Endothelial cell of umbilical vein (primary cell): ENCODE data around the gene FLACC1. TPM values are rescaled to one million over a fixed set of nuclear protein-coding genes. Genes with fewer than 3 reads are reported as not detected.

Source experiments
- BruUV-seq: library from RNA; stranded (reverse); fragments of 400-500 nt; replicated peaks from 2 replicates; lab custom pipeline; 2021; lab: Mats Ljungman, UMichigan
- CTCF ChIA-PET: fragments of 300-600, 350-600 bp; sonication (Branson Sonifier 250); formaldehyde crosslinking; loops from one replicate; lab custom pipeline; 2021; ENCODE audit warnings: antibody characterized with exemption, inconsistent platforms; lab: Charles Lee
- POLR2A ChIA-PET: fragments of 300-600, 350-600 bp; sonication (Branson Sonifier 250); formaldehyde crosslinking; loops from one replicate; lab custom pipeline; 2021; ENCODE audit warnings: antibody characterized with exemption, inconsistent platforms; lab: Charles Lee
- DNase-seq: peaks from one replicate; pipeline ENCODE4 v3.0.0-alpha.2; 2011; ENCODE audit warnings: low read depth, low spot score
- FAIRE-seq: peaks from 2 replicates; lab custom pipeline; 2011; peaks lifted over from hg19 to GRCh38; lab: Jason Lieb, UNC
- H2AFZ ChIP-seq: 2 replicates; pipeline ENCODE4 v1.6.0; 2012; ENCODE audit warnings: low read depth, low read length, control low read depth, inconsistent platforms
- H3K27ac ChIP-seq: 2 replicates; pipeline ENCODE4 v1.5.1; 2011; ENCODE audit warnings: low read depth, mild to moderate bottlenecking, control low read depth, low read length, moderate library complexity; ENCODE audit not compliant: insufficient read depth
- H3K27me3 ChIP-seq, 2 experiments: 2 replicates each; pipeline versions ENCODE4 v1.6.0 to v1.6.1; 2011; ENCODE audit warnings: low read length in 2 of 2, mixed read lengths in 1 of 2; ENCODE audit not compliant: control insufficient read depth in 2 of 2, insufficient read depth in 2 of 2
- H3K36me3 ChIP-seq, 2 experiments: 2 replicates in 1 of 2; 3 replicates in 1 of 2; pipeline ENCODE4 v1.5.1; 2011; ENCODE audit warnings: low read length in 2 of 2, mild to moderate bottlenecking in 1 of 2, moderate library complexity in 1 of 2; ENCODE audit not compliant: control insufficient read depth in 2 of 2, insufficient read depth in 2 of 2; ENCODE audit errors: extremely low read depth in 1 of 2
- H3K4me1 ChIP-seq: 3 replicates; pipeline ENCODE4 v1.5.1; 2011; ENCODE audit warnings: mild to moderate bottlenecking, low read length; ENCODE audit not compliant: control insufficient read depth, insufficient read depth; ENCODE audit errors: extremely low read depth
- H3K4me2 ChIP-seq: 2 replicates; pipeline ENCODE4 v1.6.1; 2011; ENCODE audit warnings: low read length, control low read depth, mixed read lengths; ENCODE audit not compliant: insufficient read depth
- H3K4me3 ChIP-seq, 3 experiments: fragments of 200-600 bp in 1 of 3; sonication (generic), shearing (Covaris generic) in 1 of 3; replicated peaks in 1 of 3; 2 replicates each; pipeline ENCODE4 v1.5.1; 2011 to 2016; ENCODE audit warnings: control low read depth in 3 of 3, low read length in 3 of 3, mild to moderate bottlenecking in 2 of 3, inconsistent platforms in 1 of 3, low read depth in 1 of 3, moderate library complexity in 1 of 3; ENCODE audit not compliant: insufficient read depth in 1 of 3
- H3K79me2 ChIP-seq: 2 replicates; pipeline ENCODE4 v1.6.0; 2012; ENCODE audit warnings: low read length, inconsistent platforms; ENCODE audit not compliant: control insufficient read depth, insufficient read depth
- H3K9ac ChIP-seq: replicated peaks from 2 replicates; pipeline ENCODE3; 2011; ENCODE audit warnings: low read length, control low read depth; ENCODE audit not compliant: insufficient read depth; ENCODE audit errors: extremely low read depth
- H3K9me1 ChIP-seq: replicated peaks from 3 replicates; pipeline ENCODE4 v1.6.0; 2011; ENCODE audit warnings: mild to moderate bottlenecking, low read length; ENCODE audit not compliant: control insufficient read depth, insufficient read depth; ENCODE audit errors: extremely low read depth
- H3K9me3 ChIP-seq: replicated peaks from 2 replicates; pipeline ENCODE4 v1.5.1; 2012; ENCODE audit warnings: low read length, inconsistent platforms; ENCODE audit not compliant: control insufficient read depth, insufficient read depth
- H4K20me1 ChIP-seq: replicated peaks from 2 replicates; pipeline ENCODE3; 2011; ENCODE audit warnings: mild to moderate bottlenecking, low read length; ENCODE audit not compliant: control insufficient read depth, insufficient read depth; ENCODE audit errors: extremely low read depth
- EZH2 ChIP-seq: IDR thresholded peaks from 2 replicates; pipeline ENCODE4 v1.6.1; 2012; ENCODE audit warnings: borderline replicate concordance, low read depth, mild to moderate bottlenecking, moderate library complexity, low read length, inconsistent platforms; ENCODE audit not compliant: severe bottlenecking
- FOS ChIP-seq: IDR thresholded peaks from 2 replicates; pipeline ENCODE4 v1.6.1; 2011; ENCODE audit warnings: mild to moderate bottlenecking, low read length, moderate library complexity, borderline replicate concordance; ENCODE audit not compliant: insufficient read depth
- GATA2 ChIP-seq: IDR thresholded peaks from 2 replicates; pipeline ENCODE4 v1.7.0; 2011; ENCODE audit warnings: low read depth, mild to moderate bottlenecking, moderate library complexity, mixed read lengths, low read length; ENCODE audit not compliant: insufficient read length, insufficient read depth
- JUN ChIP-seq: IDR thresholded peaks from 2 replicates; pipeline ENCODE4 v1.6.1; 2011; ENCODE audit warnings: borderline replicate concordance, low read depth; ENCODE audit not compliant: insufficient read length, insufficient read depth
- MYC ChIP-seq: IDR thresholded peaks from one replicate; pipeline ENCODE4 v1.6.1; 2011; ENCODE audit warnings: mild to moderate bottlenecking, low read depth, low read length
- POLR2A ChIP-seq: IDR thresholded peaks from 2 replicates; pipeline ENCODE4 v1.6.1; 2012; ENCODE audit warnings: low read depth, mild to moderate bottlenecking, control low read depth, low read length
- POLR2AphosphoS5 ChIP-seq: IDR thresholded peaks from 2 replicates; pipeline ENCODE4 v1.6.1; 2012; ENCODE audit warnings: low read depth, mild to moderate bottlenecking, control low read depth, low read length, moderate library complexity; ENCODE audit not compliant: insufficient read depth
- dilution Hi-C: fragments of 300-500 bp; cut with MboI; formaldehyde crosslinking; loops from one replicate; pipeline ENCODE4 v1.15.0; 2019; ENCODE audit warnings: low sequenced_read_pairs; ENCODE audit not compliant: extremely low pct_ligation_motif_present
- intact Hi-C: fragments of 100-400 bp; cut with micrococcal nuclease; formaldehyde crosslinking; loops from one replicate; pipeline ENCODE4 v1.10.0; 2022
- polyA plus RNA-seq, 4 experiments: library from polyadenylated mRNA; depleted of rRNA in 3 of 4; stranded (reverse) in 3 of 4; unstranded in 1 of 4; fragments of >200 nt; gene quantifications; 2 replicates each; pipeline versions ENCODE4 v1.2.1 to v1.2.3, GENCODE V29; 2011 to 2012; ENCODE audit warnings: missing spikeins in 1 of 4
- total RNA-seq: library from RNA; stranded (reverse); gene quantifications from 2 replicates; pipeline ENCODE4 v1.2.3, GENCODE V29; 2021
- TF ChIP-seq, protein P1 (sequence below), 2 donors: IDR thresholded peaks; 1 replicate in 1 of 2; 2 replicates in 1 of 2; pipeline ENCODE4 v1.5.1; 2011; ENCODE audit warnings: low read length in 2 of 2, mild to moderate bottlenecking in 2 of 2, moderate library complexity in 2 of 2, control low read depth in 1 of 2, inconsistent platforms in 1 of 2, low read depth in 1 of 2; ENCODE audit not compliant: insufficient read depth in 1 of 2; ENCODE audit errors: extremely low read depth in 1 of 2

Gene FLACC1
- total and polyA plus RNA-seq, 2 donors (not counting 3 experiments of a cell fraction or from before 2014, with no cell fraction given) = 0.11 to 1.4 TPM

DNA sequence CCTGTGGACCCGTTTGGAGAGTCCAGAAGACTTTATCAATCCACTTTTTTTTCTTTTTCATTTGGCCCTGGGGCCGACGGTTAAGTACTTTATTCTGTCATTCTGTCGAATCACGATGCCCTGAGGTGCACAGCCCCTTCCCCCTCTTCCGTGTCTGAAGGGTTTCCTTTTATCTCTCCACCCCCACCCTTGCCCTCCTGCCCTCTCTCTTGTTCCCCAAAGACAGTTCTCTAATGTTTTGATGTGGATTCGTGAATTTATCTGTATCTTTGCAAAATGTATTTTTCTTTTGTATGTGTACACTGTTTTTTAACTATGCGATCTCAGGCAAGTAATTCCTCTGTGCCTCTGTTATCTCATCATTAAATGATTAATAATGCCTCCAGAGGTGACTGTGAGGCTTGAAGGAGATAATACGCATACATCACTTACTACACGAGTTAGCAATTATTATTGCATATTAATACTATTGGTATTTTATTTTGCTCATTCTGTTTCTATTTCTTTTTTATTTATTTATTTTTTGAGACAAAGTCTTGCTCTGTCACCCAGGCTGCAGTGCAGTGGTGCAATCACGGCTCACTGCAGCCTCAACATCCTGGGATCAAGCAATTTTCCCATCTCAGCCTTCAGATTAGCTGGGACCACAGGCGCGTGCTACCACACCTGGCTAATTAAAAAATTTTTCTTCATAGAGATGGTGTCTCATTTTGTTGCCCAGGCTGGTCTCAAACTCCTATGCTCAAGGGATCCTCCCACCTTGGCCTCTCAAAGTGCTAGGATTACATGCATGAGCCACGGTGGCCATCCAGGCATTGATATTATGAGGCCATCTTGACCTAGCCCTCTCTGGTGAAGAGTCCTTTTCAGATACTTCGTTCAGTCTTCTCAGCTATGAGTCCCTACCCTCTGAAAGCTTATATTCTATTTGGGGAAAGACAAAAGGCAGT is 98.2 kb downstream of the FLACC1 start:
- peak overlapping the region; percentile 43 to 80 (median 78) for H3K4me3 ChIP-seq

More for the DNA sequence above, 98.2 kb downstream of the FLACC1 start:
- FAIRE-seq (no peak), DNase-seq (no peak)
- H3K79me2 ChIP-seq = peaks cover 10% of the 10 kb centered on the region
- no peaks in the 10 kb centered on the region for H3K36me3 ChIP-seq
- H3K27me3 ChIP-seq = no peaks in the 10 kb centered on the region
- no TSS peak for BruUV-seq
- H4K20me1 ChIP-seq = no peaks in the 10 kb centered on the region
- peak overlapping the region; percentile 89 for H2AFZ ChIP-seq
- ChIA-PET POLR2A (no interaction called here), CTCF (interaction anchor here (0.7 to 1.3 kb wide), 3 partner anchors 21 to 105 kb away, joined by 3 read pairs; no protein-coding TSS in a partner anchor)
- H3K4me2 ChIP-seq = peak overlapping the region; percentile 92
- peaks cover 30% of the 10 kb centered on the region for H3K4me1 ChIP-seq
- H3K9me3 ChIP-seq = no peaks in the 10 kb centered on the region
- intact Hi-C loops (loop anchor here (1.0 to 5.0 kb wide), 5 partner anchors 23 to 438 kb away; partner anchors contain the start of genes MPP4, STRADB and TRAK2), dilution Hi-C loops (no loop called here)
- peak overlapping the region; percentile 96 for H3K9ac ChIP-seq
- TF ChIP-seq, protein P1, sequence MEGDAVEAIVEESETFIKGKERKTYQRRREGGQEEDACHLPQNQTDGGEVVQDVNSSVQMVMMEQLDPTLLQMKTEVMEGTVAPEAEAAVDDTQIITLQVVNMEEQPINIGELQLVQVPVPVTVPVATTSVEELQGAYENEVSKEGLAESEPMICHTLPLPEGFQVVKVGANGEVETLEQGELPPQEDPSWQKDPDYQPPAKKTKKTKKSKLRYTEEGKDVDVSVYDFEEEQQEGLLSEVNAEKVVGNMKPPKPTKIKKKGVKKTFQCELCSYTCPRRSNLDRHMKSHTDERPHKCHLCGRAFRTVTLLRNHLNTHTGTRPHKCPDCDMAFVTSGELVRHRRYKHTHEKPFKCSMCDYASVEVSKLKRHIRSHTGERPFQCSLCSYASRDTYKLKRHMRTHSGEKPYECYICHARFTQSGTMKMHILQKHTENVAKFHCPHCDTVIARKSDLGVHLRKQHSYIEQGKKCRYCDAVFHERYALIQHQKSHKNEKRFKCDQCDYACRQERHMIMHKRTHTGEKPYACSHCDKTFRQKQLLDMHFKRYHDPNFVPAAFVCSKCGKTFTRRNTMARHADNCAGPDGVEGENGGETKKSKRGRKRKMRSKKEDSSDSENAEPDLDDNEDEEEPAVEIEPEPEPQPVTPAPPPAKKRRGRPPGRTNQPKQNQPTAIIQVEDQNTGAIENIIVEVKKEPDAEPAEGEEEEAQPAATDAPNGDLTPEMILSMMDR (IDR thresholded peaks at IDR 0.05; ENCODE audit: extremely low read depth in 1 of 2, insufficient read depth in 1 of 2, low read depth in 1 of 2, low read length in 2 of 2) = no peak
- no peak for TF ChIP-seq GATA2
- no peak for TF ChIP-seq POLR2A
- TF ChIP-seq FOS = no peak
- TF ChIP-seq POLR2AphosphoS5 = no peak
- no peak for TF ChIP-seq JUN
- TF ChIP-seq MYC = no peak
- TF ChIP-seq EZH2 = no peak
- H3K27ac ChIP-seq = peak overlapping the region; percentile 98
- H3K9me1 ChIP-seq = no peaks in the 10 kb centered on the region
